Measurements from ENCODE around the gene SARDH.
"Not testable (repeated sequence)": the region's sequence is repeated elsewhere in the genome, so short reads cannot be mapped to it uniquely, and the experiment has no call there.

DNA sequence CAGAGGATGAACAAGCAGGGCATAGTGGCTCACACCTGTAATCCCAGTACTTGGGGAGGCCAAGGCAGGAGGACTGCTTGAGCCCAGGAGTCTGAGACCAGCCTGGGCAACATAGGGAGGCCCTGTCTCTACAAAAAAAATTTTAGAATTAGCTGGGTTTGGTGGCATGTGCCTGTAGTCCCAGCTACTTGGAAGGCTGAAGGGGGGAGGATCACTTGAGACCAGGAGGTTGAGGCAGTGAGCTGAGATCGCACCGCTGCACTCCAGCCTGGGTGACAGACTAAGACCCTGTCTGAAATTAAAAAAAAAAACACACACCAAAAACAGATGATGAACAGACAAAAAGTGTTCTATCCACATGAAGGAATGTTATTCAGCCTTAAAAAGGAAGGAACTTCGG, 62.4 kb downstream of the SARDH start:
- TF ChIP-seq, protein P1, sequence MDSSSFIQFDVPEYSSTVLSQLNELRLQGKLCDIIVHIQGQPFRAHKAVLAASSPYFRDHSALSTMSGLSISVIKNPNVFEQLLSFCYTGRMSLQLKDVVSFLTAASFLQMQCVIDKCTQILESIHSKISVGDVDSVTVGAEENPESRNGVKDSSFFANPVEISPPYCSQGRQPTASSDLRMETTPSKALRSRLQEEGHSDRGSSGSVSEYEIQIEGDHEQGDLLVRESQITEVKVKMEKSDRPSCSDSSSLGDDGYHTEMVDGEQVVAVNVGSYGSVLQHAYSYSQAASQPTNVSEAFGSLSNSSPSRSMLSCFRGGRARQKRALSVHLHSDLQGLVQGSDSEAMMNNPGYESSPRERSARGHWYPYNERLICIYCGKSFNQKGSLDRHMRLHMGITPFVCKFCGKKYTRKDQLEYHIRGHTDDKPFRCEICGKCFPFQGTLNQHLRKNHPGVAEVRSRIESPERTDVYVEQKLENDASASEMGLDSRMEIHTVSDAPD (CRISPR knock-in tag; IDR thresholded peaks at IDR 0.05), result not testable (repeated sequence)
- TF ChIP-seq ZNF766 (CRISPR knock-in tag; conservative IDR thresholded peaks at IDR 0.05), result not testable (repeated sequence)
